Peyer's patch (tissue), 4 donors: ENCODE data around the gene DNAJB12.

Source experiments
- POLR2A ChIP-seq, 2 donors: fragments of 450-650 bp; IDR thresholded peaks; one replicate each; pipeline ENCODE4 v1.5.1; 2017; ENCODE audit warnings: antibody characterized with exemption in 2 of 2, mild to moderate bottlenecking in 2 of 2, moderate library complexity in 2 of 2
- TF ChIP-seq, protein P1 (sequence below), 6 experiments: fragments of 450-650 bp in 4 of 6; fragments of 200-600 bp in 2 of 6; sonication (generic) in 1 of 6; IDR thresholded peaks; one replicate each; pipeline ENCODE4 v1.5.1; 2017 to 2019; ENCODE audit warnings: antibody characterized with exemption in 6 of 6, mild to moderate bottlenecking in 3 of 6, moderate library complexity in 1 of 6

- TF ChIP-seq, protein P1, sequence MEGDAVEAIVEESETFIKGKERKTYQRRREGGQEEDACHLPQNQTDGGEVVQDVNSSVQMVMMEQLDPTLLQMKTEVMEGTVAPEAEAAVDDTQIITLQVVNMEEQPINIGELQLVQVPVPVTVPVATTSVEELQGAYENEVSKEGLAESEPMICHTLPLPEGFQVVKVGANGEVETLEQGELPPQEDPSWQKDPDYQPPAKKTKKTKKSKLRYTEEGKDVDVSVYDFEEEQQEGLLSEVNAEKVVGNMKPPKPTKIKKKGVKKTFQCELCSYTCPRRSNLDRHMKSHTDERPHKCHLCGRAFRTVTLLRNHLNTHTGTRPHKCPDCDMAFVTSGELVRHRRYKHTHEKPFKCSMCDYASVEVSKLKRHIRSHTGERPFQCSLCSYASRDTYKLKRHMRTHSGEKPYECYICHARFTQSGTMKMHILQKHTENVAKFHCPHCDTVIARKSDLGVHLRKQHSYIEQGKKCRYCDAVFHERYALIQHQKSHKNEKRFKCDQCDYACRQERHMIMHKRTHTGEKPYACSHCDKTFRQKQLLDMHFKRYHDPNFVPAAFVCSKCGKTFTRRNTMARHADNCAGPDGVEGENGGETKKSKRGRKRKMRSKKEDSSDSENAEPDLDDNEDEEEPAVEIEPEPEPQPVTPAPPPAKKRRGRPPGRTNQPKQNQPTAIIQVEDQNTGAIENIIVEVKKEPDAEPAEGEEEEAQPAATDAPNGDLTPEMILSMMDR (IDR thresholded peaks at IDR 0.05): no peak
- no peak for TF ChIP-seq POLR2A (IDR thresholded peaks at IDR 0.05)
These were observed 24.3 kb upstream of the DNAJB12 start for GRCh38 chr10:72379062-72379461.
